Natural killer cell (primary cell): ENCODE results near the gene NCOA3. TPM values are rescaled to one million over a fixed set of nuclear protein-coding genes. Genes with fewer than 3 reads are reported as not detected.

Source experiments
- ATAC-seq, 3 donors: fragments of 150-1000 bp in 2 of 3; fragments of 200-7000 bp in 1 of 3; cut with Tn5 transposase; 1 replicate in 1 of 3; 2 replicates in 2 of 3; pipeline ENCODE4 v1.10.0; 2021; ENCODE audit warnings: mild to moderate bottlenecking in 2 of 3, moderate library complexity in 2 of 3
- DNase-seq, 2 donors: peaks; one replicate each; pipeline versions ENCODE4 v3.0.0 to v3.0.0-alpha.2; 2013 to 2021; ENCODE audit warnings: mixed read lengths in 1 of 2
- H3K27ac ChIP-seq: one replicate; pipeline ENCODE4 v1.5.1; 2013; ENCODE audit warnings: mild to moderate bottlenecking, low read length
- H3K27me3 ChIP-seq: one replicate; pipeline ENCODE4 v1.6.1; 2013; ENCODE audit warnings: low read length; ENCODE audit not compliant: control insufficient read depth, insufficient read depth
- H3K36me3 ChIP-seq: one replicate; pipeline ENCODE4 v1.6.1; 2013; ENCODE audit warnings: low read length; ENCODE audit not compliant: control insufficient read depth, insufficient read depth
- H3K4me1 ChIP-seq: one replicate; pipeline ENCODE4 v1.6.1; 2013; ENCODE audit warnings: low read length; ENCODE audit not compliant: control insufficient read depth, insufficient read depth
- H3K4me3 ChIP-seq: one replicate; pipeline ENCODE4 v1.5.1; 2013; ENCODE audit warnings: low read length
- H3K9me3 ChIP-seq: one replicate; pipeline ENCODE4 v1.6.1; 2013; ENCODE audit warnings: low read length; ENCODE audit not compliant: control insufficient read depth, insufficient read depth
- H3K27ac Mint-ChIP-seq, 2 donors: one replicate each; pipeline ENCODE4 v1.8.0; 2022; ENCODE audit warnings: mild to moderate bottlenecking in 2 of 2, mixed read lengths in 2 of 2, moderate library complexity in 1 of 2
- H3K27me3 Mint-ChIP-seq, 2 donors: one replicate each; pipeline ENCODE4 v1.8.0; 2022; ENCODE audit warnings: low read depth in 2 of 2, mixed read lengths in 2 of 2
- H3K36me3 Mint-ChIP-seq: one replicate; pipeline ENCODE4 v1.8.0; 2022; ENCODE audit warnings: mixed read lengths
- H3K4me1 Mint-ChIP-seq, 2 donors: one replicate each; pipeline ENCODE4 v1.8.0; 2022; ENCODE audit warnings: mixed read lengths in 2 of 2
- H3K4me3 Mint-ChIP-seq: one replicate; pipeline ENCODE4 v1.8.0; 2022; ENCODE audit warnings: mild to moderate bottlenecking, moderate library complexity, mixed read lengths
- H3K9me3 Mint-ChIP-seq, 2 donors: one replicate each; pipeline ENCODE4 v1.8.0; 2022; ENCODE audit warnings: mixed read lengths in 2 of 2
- WGBS: methylation state at CpG from one replicate; pipeline ENCODE4 v1.1.7; 2013; ENCODE audit warnings: missing lambda C conversion rate; ENCODE audit not compliant: insufficient coverage; 5-methylcytosine and 5-hydroxymethylcytosine counted together
- intact Hi-C: fragments of 100-400 bp; cut with micrococcal nuclease; formaldehyde crosslinking; loops from one replicate; pipeline ENCODE4 v1.14.2; 2022
- total RNA-seq, 4 donors: library from RNA; stranded (reverse); fragments of 120-200 nt in 1 of 4; gene quantifications; one replicate each; pipeline versions ENCODE4 v1.2.3 to v1.2.4, GENCODE V29; 2013 to 2022
- TF ChIP-seq, protein P1 (sequence below): fragments of 200-600 bp; IDR thresholded peaks from one replicate; pipeline ENCODE4 v1.8.0; 2022; ENCODE audit warnings: antibody characterized with exemption

Gene NCOA3
- total RNA-seq, 3 donors from 2014 or later (not counting 1 experiment from before 2014, with no cell fraction given) = 44.3 to 63.3 (median 57.8) TPM

DNA sequence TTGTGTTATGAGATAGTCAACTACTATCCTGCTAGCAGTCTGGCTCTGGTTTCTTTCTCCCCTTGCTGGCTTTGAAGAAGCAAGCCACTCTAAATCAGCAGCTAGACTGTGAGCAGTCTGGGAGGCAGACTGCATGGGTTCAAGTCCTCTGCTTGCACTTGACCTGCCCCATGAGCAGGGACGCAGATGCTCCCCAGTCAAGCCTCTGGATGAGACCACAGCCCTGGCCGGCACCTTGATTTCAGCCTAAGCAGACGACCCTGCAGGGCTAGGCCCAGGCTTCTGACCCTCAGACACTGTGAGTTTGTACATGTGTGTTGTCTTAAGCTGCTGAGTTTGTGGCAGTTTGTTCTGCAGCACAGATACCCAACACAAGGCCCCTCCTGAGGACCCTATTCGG lies 177.8 kb downstream of the NCOA3 start:
- H3K4me1 Mint-ChIP-seq = peaks cover 6 to 7% of the 10 kb centered on the region in 2 donors
- no peak overlapping the region for H3K27ac Mint-ChIP-seq
- no peaks in the 10 kb centered on the region for H3K36me3 Mint-ChIP-seq

DNA sequence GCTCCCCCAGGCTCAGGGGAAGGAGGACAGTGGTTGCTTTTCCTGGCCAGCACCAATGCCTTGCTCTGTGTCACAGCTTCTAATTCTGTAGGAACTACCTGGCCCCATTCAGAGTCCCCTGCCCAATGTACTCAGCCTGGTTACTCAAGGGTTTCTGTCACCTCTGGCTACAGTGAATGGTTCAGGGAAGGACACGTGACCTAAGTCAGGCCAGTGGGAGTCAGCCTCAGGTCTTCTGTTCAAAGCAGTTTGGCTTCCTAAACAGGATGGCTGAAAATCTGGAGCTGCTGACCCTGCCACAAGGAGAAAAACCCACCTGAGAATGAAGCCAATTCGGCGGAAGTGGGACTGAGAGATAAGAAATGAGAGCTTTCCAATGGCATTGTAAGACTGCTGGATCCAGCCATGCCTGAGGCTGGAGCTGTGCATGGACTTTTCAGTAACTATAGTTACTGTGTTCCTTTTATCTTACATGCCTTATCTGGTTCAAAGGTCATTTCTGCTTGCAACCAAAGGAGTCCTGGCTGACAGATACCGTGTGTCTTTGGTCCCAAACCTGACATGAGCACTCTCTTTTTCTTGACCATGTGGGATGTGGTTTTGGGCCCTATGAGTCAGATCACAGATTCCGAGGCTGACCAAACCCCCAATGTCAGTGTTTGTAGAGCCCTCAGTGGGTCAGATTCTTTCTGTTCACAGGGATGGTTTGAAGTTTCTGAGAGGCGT lies 179.3 kb downstream of the NCOA3 start:
- H3K4me3 ChIP-seq = no peak overlapping the region
- DNase-seq = no peak
- TF ChIP-seq, protein P1, sequence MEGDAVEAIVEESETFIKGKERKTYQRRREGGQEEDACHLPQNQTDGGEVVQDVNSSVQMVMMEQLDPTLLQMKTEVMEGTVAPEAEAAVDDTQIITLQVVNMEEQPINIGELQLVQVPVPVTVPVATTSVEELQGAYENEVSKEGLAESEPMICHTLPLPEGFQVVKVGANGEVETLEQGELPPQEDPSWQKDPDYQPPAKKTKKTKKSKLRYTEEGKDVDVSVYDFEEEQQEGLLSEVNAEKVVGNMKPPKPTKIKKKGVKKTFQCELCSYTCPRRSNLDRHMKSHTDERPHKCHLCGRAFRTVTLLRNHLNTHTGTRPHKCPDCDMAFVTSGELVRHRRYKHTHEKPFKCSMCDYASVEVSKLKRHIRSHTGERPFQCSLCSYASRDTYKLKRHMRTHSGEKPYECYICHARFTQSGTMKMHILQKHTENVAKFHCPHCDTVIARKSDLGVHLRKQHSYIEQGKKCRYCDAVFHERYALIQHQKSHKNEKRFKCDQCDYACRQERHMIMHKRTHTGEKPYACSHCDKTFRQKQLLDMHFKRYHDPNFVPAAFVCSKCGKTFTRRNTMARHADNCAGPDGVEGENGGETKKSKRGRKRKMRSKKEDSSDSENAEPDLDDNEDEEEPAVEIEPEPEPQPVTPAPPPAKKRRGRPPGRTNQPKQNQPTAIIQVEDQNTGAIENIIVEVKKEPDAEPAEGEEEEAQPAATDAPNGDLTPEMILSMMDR = no peak
- peaks cover 0 to 2% of the 10 kb centered on the region in 2 donors for H3K27me3 Mint-ChIP-seq
- no peaks in the 10 kb centered on the region for H3K36me3 Mint-ChIP-seq
- WGBS = 75% methylated on average over 5 of the region's 6 CpGs
- no peak overlapping the region for H3K27ac Mint-ChIP-seq
- no peaks in the 10 kb centered on the region for H3K9me3 Mint-ChIP-seq
- ATAC-seq = no peak
- H3K27ac ChIP-seq = no peak overlapping the region
- intact Hi-C loops = no loop called here
- H3K9me3 ChIP-seq = no peaks in the 10 kb centered on the region
- H3K4me3 Mint-ChIP-seq = no peak overlapping the region
- H3K4me1 Mint-ChIP-seq = peaks cover 6 to 7% of the 10 kb centered on the region in 2 donors
- H3K4me1 ChIP-seq = no peaks in the 10 kb centered on the region
- no peaks in the 10 kb centered on the region for H3K36me3 ChIP-seq
- H3K27me3 ChIP-seq = no peaks in the 10 kb centered on the region

More for the DNA sequence above, 177.8 kb downstream of the NCOA3 start:
- intact Hi-C loops = loop anchor here (5.0 kb wide), 1 partner anchor 943 kb away; no protein-coding TSS in a partner anchor
- ATAC-seq (no peak), DNase-seq (no peak)
- WGBS = 90% methylated on average over 4 of the region's 4 CpGs
- Histone ChIP-seq H3K9me3 (no peaks in the 10 kb centered on the region), H3K27ac (no peak overlapping the region), H3K4me1 (no peaks in the 10 kb centered on the region), H3K36me3 (no peaks in the 10 kb centered on the region), H3K4me3 (no peak overlapping the region), H3K27me3 (no peaks in the 10 kb centered on the region)
- Mint-ChIP-seq H3K4me3 (no peak overlapping the region), H3K27me3 (peaks cover 0 to 2% of the 10 kb centered on the region in 2 donors), H3K9me3 (no peaks in the 10 kb centered on the region)
- TF ChIP-seq, protein P1 = no peak

DNA sequence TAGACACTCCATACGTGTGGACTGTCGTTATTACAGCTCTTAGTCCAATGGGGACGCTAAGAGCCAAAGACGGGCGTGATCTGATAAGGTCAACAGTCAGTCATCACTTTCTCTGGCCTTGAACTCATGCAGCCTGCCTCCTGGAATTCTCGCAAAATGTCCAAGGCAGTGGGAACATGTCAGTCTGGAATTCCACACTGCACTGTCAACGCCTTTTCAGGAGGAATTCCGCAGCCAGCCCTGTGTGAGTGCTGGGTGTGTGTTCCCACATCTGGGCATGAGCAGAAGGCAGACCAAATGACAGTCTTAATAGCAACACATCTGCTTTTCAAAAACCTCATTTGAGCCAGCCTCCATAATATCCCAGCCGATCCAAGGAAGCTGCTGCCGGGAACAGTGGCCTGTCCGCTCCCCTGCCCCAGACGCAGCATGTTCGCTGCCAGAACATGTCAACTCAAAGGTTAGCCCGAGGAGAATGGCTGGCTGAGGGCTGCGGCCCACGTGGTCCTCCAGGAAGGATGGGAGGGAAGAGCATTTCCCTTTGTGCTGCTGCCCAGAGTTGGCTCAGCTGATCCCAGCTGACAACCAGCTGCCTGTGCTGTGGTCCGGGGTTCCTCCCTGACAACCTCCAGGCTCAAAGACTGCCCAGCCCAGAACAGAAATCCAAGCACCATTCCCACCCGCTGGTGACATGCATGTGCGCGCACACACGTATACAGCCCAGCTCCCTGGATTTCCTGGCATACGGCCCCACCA lies 180.5 kb downstream of the NCOA3 start:
- WGBS = 88% methylated on average over 22 of the region's 22 CpGs
- Mint-ChIP-seq H3K4me1 (peaks cover 6 to 7% of the 10 kb centered on the region in 2 donors), H3K27me3 (peaks cover 0 to 2% of the 10 kb centered on the region in 2 donors), H3K4me3 (no peak overlapping the region), H3K27ac (no peak overlapping the region), H3K36me3 (no peaks in the 10 kb centered on the region), H3K9me3 (no peaks in the 10 kb centered on the region)
- DNase-seq (no peak), ATAC-seq (no peak)
- H3K9me3 ChIP-seq = no peaks in the 10 kb centered on the region
- H3K27ac ChIP-seq = no peak overlapping the region
- intact Hi-C loops = no loop called here
- H3K4me1 ChIP-seq = no peaks in the 10 kb centered on the region
- no peak overlapping the region for H3K4me3 ChIP-seq
- TF ChIP-seq, protein P1 = no peak
- no peaks in the 10 kb centered on the region for H3K36me3 ChIP-seq
- H3K27me3 ChIP-seq = no peaks in the 10 kb centered on the region
